Gastroesophageal sphincter (tissue), 4 donors: ENCODE measurements around the gene DECR2. TPM values are rescaled to one million over a fixed set of nuclear protein-coding genes. Genes with fewer than 3 reads are reported as not detected.

Experiments used
- ATAC-seq: fragments of 150-250 bp; one replicate; pipeline ENCODE4 v1.9.1; 2016; ENCODE audit warnings: mild to moderate bottlenecking, moderate library complexity
- H3K27ac ChIP-seq, 4 donors: fragments of 200-600 bp; sonication (generic) in 3 of 4; 1 replicate in 3 of 4; 2 replicates in 1 of 4; pipeline ENCODE4 v1.5.1; 2016 to 2019
- H3K27me3 ChIP-seq: fragments of 200-600 bp; sonication (generic); one replicate; pipeline ENCODE4 v1.5.1; 2019
- H3K36me3 ChIP-seq, 2 donors: fragments of 200-600 bp; sonication (generic); one replicate each; pipeline ENCODE4 v1.5.1; 2019; ENCODE audit warnings: control low read depth in 1 of 2
- H3K4me1 ChIP-seq, 3 donors: fragments of 200-600 bp; sonication (generic); 1 replicate in 2 of 3; 2 replicates in 1 of 3; pipeline ENCODE4 v1.5.1; 2016 to 2019; ENCODE audit warnings: control low read depth in 2 of 3
- H3K4me3 ChIP-seq, 2 donors: fragments of 200-600 bp; sonication (generic); one replicate each; pipeline ENCODE4 v1.5.1; 2019; ENCODE audit warnings: mild to moderate bottlenecking in 1 of 2, moderate library complexity in 1 of 2
- H3K9me3 ChIP-seq, 3 donors: fragments of 200-600 bp; sonication (generic); one replicate each; pipeline ENCODE4 v1.5.1; 2017 to 2019; ENCODE audit warnings: control low read depth in 2 of 3
- EP300 ChIP-seq: sonication (generic); formaldehyde crosslinking; IDR thresholded peaks from one replicate; pipeline ENCODE4 v1.6.1; 2017; ENCODE audit warnings: antibody characterized with exemption, mild to moderate bottlenecking
- POLR2A ChIP-seq, 2 donors: fragments of 450-650 bp; IDR thresholded peaks; one replicate each; pipeline ENCODE4 v1.6.1; 2017; ENCODE audit warnings: antibody characterized with exemption in 2 of 2, mild to moderate bottlenecking in 2 of 2, moderate library complexity in 1 of 2
- POLR2AphosphoS5 ChIP-seq: sonication (generic); formaldehyde crosslinking; IDR thresholded peaks from one replicate; pipeline ENCODE4 v1.6.1; 2017; ENCODE audit warnings: antibody characterized with exemption
- WGBS, 2 donors: methylation state at CpG; one replicate each; pipeline ENCODE4 v1.1.5; 2018; ENCODE audit warnings: low coverage in 1 of 2; 5-methylcytosine and 5-hydroxymethylcytosine counted together
- total RNA-seq, 4 donors: library from RNA; depleted of rRNA; stranded (reverse); fragments of >200 nt; gene quantifications; one replicate each; pipeline ENCODE4 v1.1.0, GENCODE V29; 2016
- TF ChIP-seq, protein P1 (sequence below), 4 experiments: fragments of 200-600 bp in 2 of 4; fragments of 450-650 bp in 2 of 4; sonication (generic) in 1 of 4; IDR thresholded peaks; one replicate each; pipeline ENCODE4 v1.5.1; 2017 to 2019; ENCODE audit warnings: antibody characterized with exemption in 4 of 4, mild to moderate bottlenecking in 2 of 4, moderate library complexity in 2 of 4

The DECR2 gene
- total RNA-seq, 4 donors from 2014 or later = 11.7 to 25.4 (median 19.9) TPM

DNA sequence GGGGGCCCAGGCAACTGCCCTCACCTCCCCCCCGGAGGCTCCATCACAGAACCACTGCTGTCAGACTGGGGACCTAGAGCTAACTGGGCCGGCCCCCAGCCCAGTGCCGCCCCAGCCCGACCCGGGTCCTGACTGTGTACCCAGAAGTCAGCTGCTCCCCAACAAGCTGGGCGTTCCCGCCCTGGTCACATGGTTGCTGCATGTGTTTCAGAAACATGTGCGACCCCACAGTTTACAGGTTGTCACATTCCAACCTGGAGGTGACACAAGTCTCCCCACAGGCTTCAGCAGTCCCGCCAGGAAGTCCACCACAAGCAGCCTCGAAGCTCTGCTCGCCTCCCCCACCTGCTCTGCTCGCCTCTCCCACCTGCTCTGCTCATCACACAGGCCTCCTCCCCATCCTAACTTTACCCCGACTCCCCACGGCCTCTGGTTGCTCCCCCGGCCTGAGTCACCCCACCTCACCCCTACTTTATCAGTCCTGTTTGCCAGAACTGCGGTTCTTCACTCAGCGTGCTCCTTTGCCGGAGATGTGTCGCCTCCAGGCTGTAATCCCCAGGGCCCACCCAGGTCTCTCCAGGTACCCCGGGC lies 32.3 kb upstream of the DECR2 start:
- TF ChIP-seq POLR2A (IDR thresholded peaks at IDR 0.05) (no peak), EP300 (no peak), POLR2AphosphoS5 (no peak)
- TF ChIP-seq, protein P1, sequence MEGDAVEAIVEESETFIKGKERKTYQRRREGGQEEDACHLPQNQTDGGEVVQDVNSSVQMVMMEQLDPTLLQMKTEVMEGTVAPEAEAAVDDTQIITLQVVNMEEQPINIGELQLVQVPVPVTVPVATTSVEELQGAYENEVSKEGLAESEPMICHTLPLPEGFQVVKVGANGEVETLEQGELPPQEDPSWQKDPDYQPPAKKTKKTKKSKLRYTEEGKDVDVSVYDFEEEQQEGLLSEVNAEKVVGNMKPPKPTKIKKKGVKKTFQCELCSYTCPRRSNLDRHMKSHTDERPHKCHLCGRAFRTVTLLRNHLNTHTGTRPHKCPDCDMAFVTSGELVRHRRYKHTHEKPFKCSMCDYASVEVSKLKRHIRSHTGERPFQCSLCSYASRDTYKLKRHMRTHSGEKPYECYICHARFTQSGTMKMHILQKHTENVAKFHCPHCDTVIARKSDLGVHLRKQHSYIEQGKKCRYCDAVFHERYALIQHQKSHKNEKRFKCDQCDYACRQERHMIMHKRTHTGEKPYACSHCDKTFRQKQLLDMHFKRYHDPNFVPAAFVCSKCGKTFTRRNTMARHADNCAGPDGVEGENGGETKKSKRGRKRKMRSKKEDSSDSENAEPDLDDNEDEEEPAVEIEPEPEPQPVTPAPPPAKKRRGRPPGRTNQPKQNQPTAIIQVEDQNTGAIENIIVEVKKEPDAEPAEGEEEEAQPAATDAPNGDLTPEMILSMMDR (IDR thresholded peaks at IDR 0.05) = no peak
- Histone ChIP-seq H3K36me3 (peaks cover 0 to 66% of the 10 kb centered on the region in 2 donors), H3K4me1 (peaks cover 0 to 26% (median 17%) of the 10 kb centered on the region in 3 donors), H3K27me3 (peaks cover 8% of the 10 kb centered on the region), H3K4me3 (peak overlapping the region in 1 of 2 donors; percentile 59), H3K9me3 (no peaks in the 10 kb centered on the region), H3K27ac (no peak overlapping the region)
- 54 to 73% methylated on average over 6 to 11 of the region's 20 CpGs for WGBS, 2 donors
- no peak for ATAC-seq

DNA sequence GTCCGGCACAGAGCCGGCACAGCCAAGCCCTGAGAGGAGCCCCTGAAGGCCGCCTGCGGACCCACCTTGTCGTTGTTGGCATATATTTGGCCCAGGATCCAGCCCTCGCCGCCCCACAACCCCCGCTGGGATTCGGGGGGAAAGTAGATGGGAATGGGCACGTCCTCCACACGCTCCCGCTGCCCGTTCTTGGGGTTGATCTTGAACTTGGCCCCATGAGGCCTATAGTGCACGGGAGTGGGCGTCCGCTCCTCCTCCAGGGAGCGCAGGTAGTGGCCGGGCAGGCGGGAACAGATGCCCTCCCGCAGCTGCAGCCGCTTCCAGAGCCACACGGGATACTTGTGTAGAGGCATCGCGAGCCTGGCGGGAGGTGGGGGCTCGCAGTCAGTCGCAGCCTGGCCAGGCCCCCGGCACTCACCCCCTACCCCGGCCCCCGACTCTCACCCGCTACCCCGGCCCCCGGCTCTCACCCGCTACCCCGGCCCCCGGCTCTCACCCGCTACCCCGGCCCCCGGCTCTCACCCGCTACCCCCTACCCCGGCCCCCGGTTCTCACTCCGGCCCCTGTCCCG lies 31.7 kb upstream of the DECR2 start:
- TF ChIP-seq POLR2AphosphoS5 (no peak), POLR2A (IDR thresholded peaks at IDR 0.05) (no peak), EP300 (no peak)
- TF ChIP-seq, protein P1 (IDR thresholded peaks at IDR 0.05) = no peak
- Histone ChIP-seq H3K27ac (peak overlapping the region in 3 of 4 donors; percentile 76 to 80 (median 76)), H3K27me3 (peaks cover 3% of the 10 kb centered on the region), H3K4me1 (peaks cover 0 to 26% (median 17%) of the 10 kb centered on the region in 3 donors), H3K4me3 (peak overlapping the region; percentile 46 to 59), H3K36me3 (peaks cover 0 to 72% of the 10 kb centered on the region in 2 donors), H3K9me3 (no peaks in the 10 kb centered on the region)
- 7% methylated on average over 4 of the region's 44 CpGs; no CpG with 5 or more reads in 1 of the 2 donors for WGBS, 2 donors
- ATAC-seq = no peak

DNA sequence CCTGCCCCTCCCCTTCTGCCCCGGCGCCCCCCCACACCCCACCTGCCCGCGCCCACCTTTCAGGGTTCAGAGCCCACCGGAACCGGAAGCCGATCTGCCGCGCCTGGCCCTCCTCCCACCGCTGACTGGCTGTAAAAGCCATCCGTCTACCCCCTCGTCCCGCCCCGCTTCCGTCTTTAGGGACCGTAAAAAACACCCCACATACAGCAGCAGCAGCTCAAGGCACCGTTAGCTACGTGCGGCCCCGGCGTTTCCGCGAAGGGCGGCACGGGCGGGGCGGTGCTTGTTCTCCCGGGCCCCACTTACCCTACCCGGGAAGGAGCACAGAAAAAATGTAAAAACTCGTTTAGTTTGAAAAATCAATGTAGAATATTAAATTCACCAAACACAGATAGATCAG lies 31.2 kb upstream of the DECR2 start, which contains the start of gene MRPL28:
MRPL28 (minus strand) TSS at position 96 of the 400 bp plus-strand sequence. CDS start 320 bp downstream, outside the sequence.
- no peaks in the 10 kb centered on the region for H3K27me3 ChIP-seq
- H3K9me3 ChIP-seq = no peaks in the 10 kb centered on the region
- no peak for TF ChIP-seq EP300
- no peak for TF ChIP-seq POLR2A (IDR thresholded peaks at IDR 0.05)
- TF ChIP-seq, protein P1 (IDR thresholded peaks at IDR 0.05) = no peak
- TF ChIP-seq POLR2AphosphoS5 = peak; percentile 53
- H3K4me1 ChIP-seq = peaks cover 0 to 26% (median 17%) of the 10 kb centered on the region in 3 donors
- peak within 1 kb of the TSS in 3 of 4 donors; percentile 76 to 80 (median 76) for H3K27ac ChIP-seq
- 0% methylated on average over 7 to 13 of the region's 30 CpGs for WGBS, 2 donors
- H3K4me3 ChIP-seq = peak within 1 kb of the TSS; percentile 46 to 59
- peaks cover 0 to 77% of the 10 kb centered on the region in 2 donors for H3K36me3 ChIP-seq
- peak; percentile 98 for ATAC-seq

DNA sequence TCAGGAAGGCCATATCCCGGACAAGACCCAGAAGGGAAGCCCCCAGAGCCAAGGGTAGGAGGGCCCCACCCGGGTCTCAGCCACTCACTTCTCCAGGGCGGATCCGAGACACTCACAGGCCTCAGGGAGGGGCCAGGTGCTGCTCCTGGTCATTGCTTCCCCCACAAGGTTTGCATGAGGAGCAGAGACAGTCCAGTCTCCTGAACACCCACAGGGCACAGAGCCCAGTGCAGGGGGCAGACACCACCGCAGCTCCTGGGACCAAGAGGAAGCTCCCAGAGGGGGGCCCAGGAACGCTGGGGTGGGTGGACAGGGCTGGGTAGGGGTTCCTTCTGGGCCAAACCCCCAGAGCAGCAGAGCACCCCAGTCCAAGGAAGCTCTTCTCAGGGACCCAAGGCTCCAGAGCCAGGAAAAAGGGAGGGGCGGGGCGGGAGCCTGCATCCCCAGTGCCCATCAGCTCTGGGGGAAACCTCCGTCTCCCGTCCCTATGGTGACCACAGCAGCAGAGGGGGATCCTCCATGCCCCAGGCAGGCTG lies 30.6 kb upstream of the DECR2 start:
- Histone ChIP-seq H3K36me3 (peaks cover 0 to 82% of the 10 kb centered on the region in 2 donors), H3K27me3 (no peaks in the 10 kb centered on the region), H3K9me3 (no peaks in the 10 kb centered on the region), H3K27ac (peak overlapping the region in 3 of 4 donors; percentile 76 to 80 (median 76)), H3K4me1 (peaks cover 0 to 26% (median 17%) of the 10 kb centered on the region in 3 donors), H3K4me3 (peak overlapping the region in 1 of 2 donors; percentile 59)
- 0% methylated on average over 1 to 2 of the region's 10 CpGs for WGBS, 2 donors
- TF ChIP-seq, protein P1 (IDR thresholded peaks at IDR 0.05) = no peak
- TF ChIP-seq EP300 = no peak
- TF ChIP-seq POLR2A (IDR thresholded peaks at IDR 0.05) = no peak
- no peak for TF ChIP-seq POLR2AphosphoS5
- ATAC-seq = no peak
